ENCODE results near the gene S100A1. TPM values are rescaled to one million over a fixed set of nuclear protein-coding genes. Genes with fewer than 3 reads are reported as not detected.

Gene S100A1
- total RNA-seq, 1 experiment from 2014 or later: 18.1 TPM

DNA sequence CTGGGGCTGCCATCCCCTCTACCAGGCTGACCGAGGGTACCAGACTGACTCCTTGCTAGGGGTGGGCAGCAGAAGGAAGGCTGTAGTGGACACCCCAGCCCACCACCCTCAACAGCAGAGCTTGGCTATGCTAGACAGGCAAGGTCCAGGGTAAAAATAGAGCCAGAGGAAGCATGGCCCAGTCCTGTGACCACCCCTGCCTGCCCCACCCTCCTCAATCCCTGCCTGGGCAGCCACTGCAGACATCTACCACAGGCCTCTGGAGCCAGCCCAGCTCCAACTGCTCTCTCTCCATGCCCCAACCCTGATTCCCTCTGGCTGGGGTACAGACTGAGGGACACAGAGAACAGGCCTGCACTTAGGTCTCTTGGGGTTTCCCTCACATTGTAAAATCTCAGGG, 1.7 kb downstream of the S100A1 start:
- peaks cover 5% of the 10 kb centered on the region for H3K9me3 Mint-ChIP-seq (ENCODE audit: unreplicated experiment)
- H3K36me3 Mint-ChIP-seq (ENCODE audit: insufficient read depth, unreplicated experiment): peaks cover 44% of the 10 kb centered on the region
- peak overlapping the region; percentile 20 for H3K27ac Mint-ChIP-seq (ENCODE audit: unreplicated experiment)
- H3K4me3 ChIP-seq (ENCODE audit: low read depth, low read length): no peak overlapping the region
- H3K9me3 ChIP-seq: no peaks in the 10 kb centered on the region
- TF ChIP-seq, protein P1, sequence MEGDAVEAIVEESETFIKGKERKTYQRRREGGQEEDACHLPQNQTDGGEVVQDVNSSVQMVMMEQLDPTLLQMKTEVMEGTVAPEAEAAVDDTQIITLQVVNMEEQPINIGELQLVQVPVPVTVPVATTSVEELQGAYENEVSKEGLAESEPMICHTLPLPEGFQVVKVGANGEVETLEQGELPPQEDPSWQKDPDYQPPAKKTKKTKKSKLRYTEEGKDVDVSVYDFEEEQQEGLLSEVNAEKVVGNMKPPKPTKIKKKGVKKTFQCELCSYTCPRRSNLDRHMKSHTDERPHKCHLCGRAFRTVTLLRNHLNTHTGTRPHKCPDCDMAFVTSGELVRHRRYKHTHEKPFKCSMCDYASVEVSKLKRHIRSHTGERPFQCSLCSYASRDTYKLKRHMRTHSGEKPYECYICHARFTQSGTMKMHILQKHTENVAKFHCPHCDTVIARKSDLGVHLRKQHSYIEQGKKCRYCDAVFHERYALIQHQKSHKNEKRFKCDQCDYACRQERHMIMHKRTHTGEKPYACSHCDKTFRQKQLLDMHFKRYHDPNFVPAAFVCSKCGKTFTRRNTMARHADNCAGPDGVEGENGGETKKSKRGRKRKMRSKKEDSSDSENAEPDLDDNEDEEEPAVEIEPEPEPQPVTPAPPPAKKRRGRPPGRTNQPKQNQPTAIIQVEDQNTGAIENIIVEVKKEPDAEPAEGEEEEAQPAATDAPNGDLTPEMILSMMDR (IDR thresholded peaks at IDR 0.05; ENCODE audit: insufficient read depth in 1 of 2, low read depth in 1 of 2, low read length in 1 of 2, severe bottlenecking in 1 of 2, unreplicated experiment in 1 of 2): no peak
- H3K27me3 ChIP-seq (replicated peaks; ENCODE audit: control insufficient read depth, insufficient read depth, low read length): no peaks in the 10 kb centered on the region
- CTCF ChIA-PET: interaction anchor here (1.0 kb wide), 1 partner anchor 12 kb away, joined by 4 read pairs; no protein-coding TSS in a partner anchor
- no peaks in the 10 kb centered on the region; the same call in 1 of the 2 replicates for H3K36me3 ChIP-seq (ENCODE audit: control insufficient read depth, insufficient read depth, low read length)
- POLR2A ChIA-PET: interaction anchor here (0.5 to 1.1 kb wide), 2 partner anchors 17 to 51 kb away, joined by 3 read pairs; partner anchors contain the start of gene S100A16
- no peaks in the 10 kb centered on the region for H3K27me3 Mint-ChIP-seq (ENCODE audit: insufficient read depth, unreplicated experiment)
- DNase-seq: no peak
- intact Hi-C loops (cut with micrococcal nuclease; ENCODE audit: unreplicated experiment): loop anchor here (5.0 kb wide), 1 partner anchor 112 kb away; no protein-coding TSS in a partner anchor
- no peak overlapping the region for H3K4me3 Mint-ChIP-seq (ENCODE audit: unreplicated experiment)
- H3K4me1 ChIP-seq: peaks cover 47% of the 10 kb centered on the region
- BruUV-seq (replicated peaks): no TSS peak
- H3K4me1 Mint-ChIP-seq (ENCODE audit: low read depth, unreplicated experiment): peaks cover 25% of the 10 kb centered on the region

DNA sequence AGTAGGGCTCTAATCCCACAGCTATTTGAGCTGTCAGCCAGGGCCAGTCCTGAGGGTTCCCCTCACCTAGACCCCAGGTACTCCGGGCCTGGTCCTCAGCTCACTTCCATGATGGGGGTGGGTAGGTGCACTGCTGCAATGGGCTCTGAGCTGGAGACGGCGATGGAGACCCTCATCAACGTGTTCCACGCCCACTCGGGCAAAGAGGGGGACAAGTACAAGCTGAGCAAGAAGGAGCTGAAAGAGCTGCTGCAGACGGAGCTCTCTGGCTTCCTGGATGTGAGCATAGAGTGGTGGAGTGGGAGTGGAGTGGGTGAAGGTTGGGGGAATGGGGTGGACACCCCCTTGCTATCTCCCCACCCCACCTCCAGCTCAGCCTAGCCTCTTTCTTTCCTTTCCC, 2.1 kb downstream of the S100A1 start:
- TF ChIP-seq, protein P1 (IDR thresholded peaks at IDR 0.05; ENCODE audit: insufficient read depth in 1 of 2, low read depth in 1 of 2, low read length in 1 of 2, severe bottlenecking in 1 of 2, unreplicated experiment in 1 of 2): no peak
- Mint-ChIP-seq H3K27ac (ENCODE audit: unreplicated experiment) (peak overlapping the region; percentile 6), H3K27me3 (ENCODE audit: insufficient read depth, unreplicated experiment) (no peaks in the 10 kb centered on the region), H3K9me3 (ENCODE audit: unreplicated experiment) (peaks cover 5% of the 10 kb centered on the region), H3K4me3 (ENCODE audit: unreplicated experiment) (no peak overlapping the region), H3K4me1 (ENCODE audit: low read depth, unreplicated experiment) (peaks cover 25% of the 10 kb centered on the region), H3K36me3 (ENCODE audit: insufficient read depth, unreplicated experiment) (peaks cover 44% of the 10 kb centered on the region)
- no TSS peak for BruUV-seq (replicated peaks)
- H3K27me3 ChIP-seq (replicated peaks; ENCODE audit: control insufficient read depth, insufficient read depth, low read length): no peaks in the 10 kb centered on the region
- H3K9me3 ChIP-seq: no peaks in the 10 kb centered on the region
- ChIA-PET POLR2A (interaction anchor here (0.5 to 1.8 kb wide), 3 partner anchors 14 to 52 kb away, joined by 3 to 7 read pairs (median 3); partner anchors contain the start of genes S100A14 and S100A16), CTCF (interaction anchor here (1.0 kb wide), 1 partner anchor 13 kb away, joined by 4 read pairs; no protein-coding TSS in a partner anchor)
- intact Hi-C loops (cut with micrococcal nuclease; ENCODE audit: unreplicated experiment): loop anchor here (5.0 kb wide), 1 partner anchor 112 kb away; no protein-coding TSS in a partner anchor
- H3K4me3 ChIP-seq (ENCODE audit: low read depth, low read length): no peak overlapping the region
- no peak for DNase-seq
- H3K4me1 ChIP-seq: peaks cover 45% of the 10 kb centered on the region
- H3K36me3 ChIP-seq (ENCODE audit: control insufficient read depth, insufficient read depth, low read length): no peaks in the 10 kb centered on the region; the same call in 1 of the 2 replicates

DNA sequence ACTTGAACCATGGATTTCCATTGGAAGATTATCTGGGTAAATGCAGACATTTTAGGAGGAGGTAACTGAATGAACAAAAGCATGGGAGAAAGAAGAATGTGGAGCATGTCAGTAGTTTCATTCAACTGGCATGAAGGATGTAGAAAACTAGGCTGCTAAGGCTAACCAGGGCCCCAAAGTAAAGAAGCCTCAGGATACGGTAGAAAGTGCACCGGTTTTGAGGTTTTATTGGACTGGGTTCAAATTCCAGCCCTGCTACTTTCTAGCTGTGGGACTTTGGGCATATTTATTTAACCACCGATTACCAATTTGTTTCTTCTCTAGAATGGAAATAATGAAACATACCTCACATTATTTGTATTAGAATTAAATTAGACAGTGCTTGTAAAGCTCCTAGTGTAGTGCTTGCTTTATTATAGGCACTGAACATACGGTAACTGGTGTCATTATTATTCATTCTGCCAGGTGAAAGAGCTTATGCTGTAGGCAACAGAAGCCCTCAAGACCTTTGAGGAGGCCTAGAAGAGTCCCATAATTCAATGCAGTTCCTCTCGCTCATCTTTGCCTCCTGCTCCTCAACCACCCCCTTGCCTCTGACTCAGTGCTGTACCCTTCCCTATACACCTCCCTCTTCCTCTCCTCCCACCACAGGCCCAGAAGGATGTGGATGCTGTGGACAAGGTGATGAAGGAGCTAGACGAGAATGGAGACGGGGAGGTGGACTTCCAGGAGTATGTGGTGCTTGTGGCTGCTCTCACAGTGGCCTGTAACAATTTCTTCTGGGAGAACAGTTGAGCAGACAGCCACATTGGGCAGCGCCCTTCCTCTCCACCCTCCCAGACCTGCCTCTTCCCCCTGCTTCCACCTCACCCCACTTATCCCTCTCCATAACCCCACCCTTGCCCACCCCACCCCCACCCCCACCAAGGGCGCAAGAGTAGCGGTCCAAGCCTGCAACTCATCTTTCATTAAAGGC, 3.1 kb downstream of the S100A1 start:
- peak in 1 of 2 experiments; percentile 63 for DNase-seq
- Mint-ChIP-seq H3K4me1 (ENCODE audit: low read depth, unreplicated experiment) (peaks cover 21% of the 10 kb centered on the region), H3K27ac (ENCODE audit: unreplicated experiment) (peak overlapping the region; percentile 6), H3K9me3 (ENCODE audit: unreplicated experiment) (peaks cover 5% of the 10 kb centered on the region), H3K4me3 (ENCODE audit: unreplicated experiment) (peak overlapping the region; percentile 40), H3K36me3 (ENCODE audit: insufficient read depth, unreplicated experiment) (peaks cover 44% of the 10 kb centered on the region), H3K27me3 (ENCODE audit: insufficient read depth, unreplicated experiment) (no peaks in the 10 kb centered on the region)
- H3K9me3 ChIP-seq: no peaks in the 10 kb centered on the region
- H3K4me3 ChIP-seq (ENCODE audit: low read depth, low read length): no peak overlapping the region
- TF ChIP-seq, protein P1 (IDR thresholded peaks at IDR 0.05; ENCODE audit: insufficient read depth in 1 of 2, low read depth in 1 of 2, low read length in 1 of 2, severe bottlenecking in 1 of 2, unreplicated experiment in 1 of 2): no peak
- intact Hi-C loops (cut with micrococcal nuclease; ENCODE audit: unreplicated experiment): loop anchor here (5.0 kb wide), 1 partner anchor 111 kb away; no protein-coding TSS in a partner anchor
- H3K36me3 ChIP-seq (ENCODE audit: control insufficient read depth, insufficient read depth, low read length): no peaks in the 10 kb centered on the region; the same call in 1 of the 2 replicates
- BruUV-seq (replicated peaks): no TSS peak
- ChIA-PET POLR2A (interaction anchor here (0.6 to 1.8 kb wide), 5 partner anchors 15 to 96 kb away, joined by 3 to 7 read pairs (median 4); partner anchors contain the start of genes S100A14, S100A6 and SNAPIN), CTCF (interaction anchor here (0.6 to 0.8 kb wide), 3 partner anchors 55 to 152 kb away, joined by 3 to 5 read pairs (median 3); no protein-coding TSS in a partner anchor)
- H3K4me1 ChIP-seq: peaks cover 36% of the 10 kb centered on the region
- no peaks in the 10 kb centered on the region for H3K27me3 ChIP-seq (replicated peaks; ENCODE audit: control insufficient read depth, insufficient read depth, low read length)
